Suppressor macrophage treated with lipopolysaccharide for 4 hours (primary cell): ENCODE measurements around the gene ZCCHC2.
A peak's percentile ranks its signal among the peaks of the same experiment; 100 is the strongest.

Experiments used
- DNase-seq: peaks from one replicate; pipeline ENCODE4 v3.0.0-alpha.2; 2020

Gene ZCCHC2

DNA sequence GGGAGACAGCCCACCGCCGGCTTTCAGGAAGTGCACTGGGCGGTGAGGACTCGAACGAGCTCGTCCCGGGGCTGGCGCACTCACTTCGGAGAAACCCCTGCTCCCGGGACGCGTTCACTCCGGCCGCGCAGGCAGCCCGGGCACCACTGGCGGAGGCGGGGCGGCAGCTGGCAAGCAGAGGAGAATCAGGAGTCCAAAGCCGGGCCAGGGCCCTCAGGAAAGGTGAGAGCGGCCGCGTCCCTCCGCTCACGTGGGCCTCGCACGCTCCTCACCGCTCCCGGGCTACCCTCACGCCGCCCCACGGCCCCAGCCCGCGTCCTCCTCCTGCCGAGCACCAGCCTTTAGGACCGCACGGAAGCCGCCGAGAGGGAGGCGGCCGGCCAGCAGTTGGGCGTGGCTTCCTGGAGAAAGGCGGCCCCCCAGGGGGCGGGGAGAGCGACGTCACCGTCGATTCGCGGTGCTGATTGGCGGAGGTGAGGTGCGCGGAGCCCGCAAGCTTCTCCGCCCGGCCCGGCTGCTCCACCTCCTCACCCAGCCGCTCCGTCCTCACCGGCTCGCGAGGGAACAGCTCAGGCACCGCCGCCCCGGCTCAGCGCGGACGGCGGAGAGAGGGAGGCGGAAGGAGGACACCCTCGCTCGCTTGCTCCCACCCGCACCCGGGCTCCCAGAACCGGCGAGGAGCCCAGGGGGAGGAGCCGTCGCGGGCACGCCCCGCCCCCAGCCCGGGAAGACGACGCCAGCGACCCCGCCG, at the start of gene ZCCHC2:
Gene ZCCHC2 (plus strand): TSS at position 522 of the 751 bp plus-strand sequence. CDS start 400 bp downstream, outside the sequence.
- DNase-seq = peak; percentile 99

DNA sequence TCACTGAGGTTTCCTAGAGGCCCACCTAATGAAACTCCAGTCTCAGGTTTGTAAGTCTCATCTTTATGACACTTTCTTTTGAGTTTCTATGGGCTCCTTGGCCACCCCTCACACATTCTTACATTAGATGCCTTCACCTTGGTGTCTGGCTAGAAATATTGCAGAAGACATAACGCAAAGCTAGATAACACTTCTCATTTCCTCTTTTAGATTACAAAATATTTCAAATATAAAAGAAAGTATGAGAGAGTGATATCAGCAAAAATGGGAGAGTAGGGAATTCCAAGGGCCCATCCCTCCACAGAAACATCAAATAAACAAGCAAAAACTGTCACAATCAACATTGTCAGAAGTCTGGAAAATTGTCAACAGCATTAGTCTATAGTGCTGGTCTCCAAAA, 43.3 kb upstream of the ZCCHC2 start:
- DNase-seq = peak; percentile 30

DNA sequence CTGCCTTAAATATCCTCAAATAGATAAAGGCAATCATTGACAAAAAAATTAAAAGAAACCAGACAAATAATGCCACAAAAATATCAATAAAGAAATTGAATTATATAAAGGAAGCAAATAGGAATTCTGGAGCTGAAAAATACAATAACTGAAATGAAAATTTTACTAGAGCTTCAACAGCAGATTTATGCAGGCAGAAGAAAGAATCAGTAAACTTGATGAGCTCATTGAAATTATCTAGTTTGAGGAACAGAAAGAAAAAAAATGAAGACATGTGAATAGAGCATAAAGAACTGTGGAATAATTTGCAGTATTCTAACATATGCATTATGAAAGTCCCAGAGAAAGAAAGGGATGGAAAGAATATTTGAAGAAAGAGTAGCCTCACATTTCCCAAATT, 41.9 kb upstream of the ZCCHC2 start:
- no peak for DNase-seq

DNA sequence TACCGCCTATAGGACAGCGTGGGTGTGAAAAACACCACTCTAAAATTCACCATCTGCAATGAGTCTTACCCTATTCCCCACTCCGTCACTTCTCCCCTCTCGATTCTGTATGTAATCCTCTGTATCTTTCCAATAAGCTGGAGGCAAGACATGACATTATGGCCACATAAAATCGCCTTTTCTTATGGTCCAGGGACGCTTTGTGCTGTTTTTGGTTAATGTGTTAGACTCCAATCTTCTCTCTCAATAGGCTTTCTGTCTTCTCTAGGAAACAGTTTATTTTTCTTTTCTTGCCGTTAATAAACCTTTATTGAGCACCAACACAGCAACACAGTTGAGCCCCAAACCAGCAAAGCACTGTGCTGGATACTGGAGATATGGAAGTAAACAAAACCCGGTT, 37.9 kb upstream of the ZCCHC2 start:
- DNase-seq = no peak

DNA sequence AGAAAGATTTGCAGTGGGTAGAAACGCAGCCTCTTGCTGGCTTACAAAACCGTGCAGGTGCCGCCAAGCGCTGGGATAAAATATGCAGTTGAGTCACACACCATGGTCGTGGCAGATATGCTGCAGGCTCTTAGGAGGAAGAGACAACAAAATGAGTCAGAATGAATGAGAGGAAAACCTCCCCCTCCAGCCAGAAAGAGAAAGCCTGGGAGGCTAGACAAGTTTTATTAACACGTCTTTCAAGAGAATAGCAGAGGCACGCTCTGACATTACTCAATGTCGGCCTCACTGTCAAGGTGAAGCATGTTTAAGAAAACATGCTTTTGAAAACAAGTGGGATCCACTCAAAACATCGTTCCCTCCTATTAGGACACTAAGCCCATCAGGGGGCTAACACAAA, 37.1 kb upstream of the ZCCHC2 start:
- DNase-seq = peak; percentile 20

DNA sequence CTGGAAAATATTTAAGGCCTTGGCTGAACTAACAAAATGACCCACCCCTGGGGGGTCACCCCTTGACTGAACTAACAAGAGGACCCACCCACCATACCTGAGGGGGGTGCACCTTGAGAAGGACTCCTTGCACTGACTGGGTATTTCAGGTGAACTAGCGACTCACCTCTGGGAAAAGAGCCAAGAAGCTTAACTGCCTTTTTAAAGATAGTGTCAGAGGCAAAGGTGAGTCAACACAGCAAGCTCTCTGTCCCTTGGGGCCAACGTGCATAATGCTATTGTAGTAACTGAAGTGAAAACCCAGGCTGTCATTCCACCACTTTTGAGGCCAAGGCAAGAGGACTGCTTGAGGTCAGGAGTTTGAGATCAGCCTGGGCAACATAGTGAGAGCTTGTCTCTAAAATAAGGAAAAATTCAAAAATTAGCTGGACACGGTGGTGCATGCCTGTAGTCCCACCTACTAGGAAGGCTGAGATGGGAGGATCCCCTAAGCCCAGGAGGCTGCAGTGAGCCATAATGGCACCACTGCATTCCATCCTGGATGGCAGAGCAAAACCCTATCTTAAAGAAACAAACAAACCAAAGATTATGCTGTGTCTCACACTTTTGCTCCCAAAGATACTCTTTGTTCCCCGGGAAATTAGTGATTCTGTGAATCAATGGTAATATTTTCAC, 36.4 kb upstream of the ZCCHC2 start:
- no peak for DNase-seq

DNA sequence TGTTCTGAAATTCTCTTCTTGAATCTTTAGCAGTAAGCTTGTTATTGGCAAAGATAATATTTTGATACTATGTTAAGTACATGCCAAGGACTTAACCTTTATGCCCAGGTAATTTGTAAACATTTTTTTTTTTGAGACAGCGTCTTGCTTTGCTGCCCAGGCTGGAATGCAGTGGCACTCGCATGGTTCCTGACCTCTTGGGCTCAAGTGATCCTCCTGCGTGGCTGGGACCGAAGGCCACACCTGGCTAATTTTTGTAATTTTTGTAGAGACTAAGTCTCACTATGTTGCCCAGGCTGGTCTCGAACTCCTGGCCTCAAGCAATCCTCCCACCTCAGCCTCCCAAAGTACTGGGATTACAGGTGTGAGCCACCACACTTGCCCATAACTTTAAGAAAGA, 35.7 kb upstream of the ZCCHC2 start:
- no peak for DNase-seq

DNA sequence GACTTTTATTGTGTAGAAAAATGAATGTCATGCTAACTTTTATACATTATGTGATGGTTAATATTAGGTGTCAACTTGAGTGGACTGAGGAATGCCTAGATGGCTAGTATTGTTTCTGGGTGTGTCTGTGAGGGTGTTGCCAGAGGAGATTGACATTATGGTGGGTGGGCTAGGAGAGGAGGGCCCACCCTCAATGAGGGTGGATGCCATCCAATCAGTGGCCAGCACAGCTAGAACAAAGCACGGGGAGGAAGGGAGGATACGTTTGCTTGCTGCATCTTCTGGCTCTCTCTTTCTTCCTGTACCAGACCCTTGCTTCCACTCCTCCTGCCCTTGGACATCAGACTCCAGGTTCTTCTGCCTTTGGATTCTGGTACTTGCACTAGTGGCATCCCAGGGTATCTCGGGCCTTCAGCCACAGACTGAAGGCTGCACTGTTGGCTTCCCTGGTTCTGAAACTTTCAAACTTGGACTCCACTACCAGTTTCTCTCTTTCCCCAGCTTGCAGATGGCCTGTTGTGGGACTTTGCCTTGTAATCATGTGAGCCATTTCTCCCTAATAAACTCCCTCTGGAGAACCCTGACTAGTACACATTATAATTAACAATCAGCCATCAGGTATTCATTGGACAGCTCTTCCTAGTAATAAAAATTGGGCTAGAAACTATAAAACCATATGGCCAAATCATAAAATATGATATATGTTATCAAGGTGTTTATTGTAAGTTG, 31.7 kb upstream of the ZCCHC2 start:
- DNase-seq = no peak

DNA sequence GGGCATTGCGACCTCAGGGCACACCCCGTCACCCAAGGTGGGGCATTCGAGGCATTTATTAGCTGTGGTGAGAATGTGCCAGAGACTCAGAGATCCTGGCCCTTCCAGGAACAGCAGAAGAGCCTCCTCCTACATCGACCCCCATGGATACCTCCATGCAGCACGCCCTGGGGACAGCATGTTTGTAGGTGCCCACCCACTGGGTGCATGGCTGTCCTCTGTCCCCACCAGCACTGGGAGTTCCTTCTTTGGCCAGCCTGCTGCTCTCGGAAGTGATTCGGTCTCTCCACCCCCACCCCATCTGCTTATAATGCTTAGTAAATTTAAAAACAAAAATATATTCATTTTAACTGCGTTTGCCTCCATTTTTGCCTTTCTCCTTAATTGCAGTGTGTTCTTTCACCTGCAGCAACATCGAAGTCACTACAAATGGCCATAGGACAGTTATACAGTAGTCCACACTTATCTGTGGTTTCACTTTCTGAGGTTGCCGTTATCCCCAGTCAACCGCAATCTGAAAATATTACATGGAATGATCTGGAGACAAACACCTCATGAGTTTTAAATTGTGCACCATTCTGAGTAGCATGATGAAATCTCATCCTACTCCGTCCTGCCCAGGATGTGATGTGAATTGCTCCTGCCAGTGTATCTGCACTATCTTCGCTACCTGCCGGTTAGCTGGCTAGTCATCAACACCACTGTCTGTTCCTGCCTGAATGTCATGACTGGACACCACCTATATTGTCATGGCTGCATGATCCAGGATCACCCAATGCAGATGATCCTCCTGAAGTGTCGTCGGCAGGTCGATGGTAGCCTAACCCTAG, 29.6 kb upstream of the ZCCHC2 start:
- DNase-seq = no peak

DNA sequence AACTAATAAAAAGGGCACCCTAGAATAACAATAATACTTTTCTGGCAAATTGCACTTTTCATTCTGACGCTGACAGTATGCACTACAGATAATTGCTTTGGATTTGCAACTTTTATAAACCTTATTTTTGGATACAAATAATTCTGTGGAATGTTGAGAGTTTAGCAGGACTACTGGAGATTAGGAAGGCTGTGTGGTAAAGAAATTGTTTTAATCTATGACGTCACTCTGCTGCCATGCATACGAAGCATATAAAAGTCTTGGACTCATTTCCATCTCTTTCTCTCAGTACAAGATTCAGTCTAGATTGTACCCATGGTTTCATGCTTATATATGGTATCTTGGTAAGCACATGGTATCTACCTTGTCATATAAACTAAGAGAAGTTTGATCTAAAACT, 28.1 kb upstream of the ZCCHC2 start:
- DNase-seq = no peak

DNA sequence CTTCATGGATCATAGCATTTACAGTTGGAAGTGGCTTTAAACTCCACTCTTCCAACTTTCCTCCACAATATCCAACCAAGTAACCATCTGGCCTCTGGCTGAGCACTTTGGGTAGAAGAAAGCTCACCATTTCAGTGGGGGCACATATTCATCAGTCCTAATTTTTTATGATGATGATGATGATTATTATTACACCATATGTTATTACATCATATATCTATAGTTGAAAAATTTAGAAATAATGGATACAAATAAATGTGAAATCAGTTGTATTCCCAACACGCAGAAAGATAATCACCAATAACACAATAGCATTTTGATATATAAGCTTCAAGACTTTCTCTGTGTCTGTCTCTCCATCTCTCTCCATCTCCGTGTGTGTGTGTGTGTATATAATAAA, 26.6 kb upstream of the ZCCHC2 start:
- DNase-seq = no peak

DNA sequence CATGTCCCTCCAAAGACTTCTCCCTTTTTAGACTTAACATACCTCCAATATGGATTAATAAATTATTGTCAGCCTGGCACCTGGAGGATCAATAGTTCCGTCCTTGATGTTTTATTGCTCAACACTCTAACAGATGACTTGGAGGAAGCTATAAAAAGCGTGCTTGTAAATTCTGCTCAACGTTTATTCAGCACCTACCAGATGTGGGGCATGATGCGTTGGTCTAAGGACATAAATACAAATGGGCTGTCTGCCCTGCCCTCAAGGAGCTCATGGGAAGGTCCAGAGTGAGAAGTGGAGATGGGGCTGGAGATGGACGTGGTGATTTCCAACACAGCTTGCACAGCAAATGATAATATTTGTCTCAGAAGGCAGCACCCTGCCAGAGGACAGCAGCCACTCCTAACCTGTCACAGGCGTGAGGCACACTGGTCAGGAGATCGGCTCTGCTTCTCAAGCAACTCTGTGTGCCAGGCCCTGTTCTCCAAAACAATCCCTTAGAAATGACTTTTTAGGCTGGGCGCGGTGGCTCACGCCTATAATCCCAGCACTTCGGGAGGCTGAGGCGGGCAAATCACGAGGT, 25.5 kb upstream of the ZCCHC2 start:
- DNase-seq = no peak

DNA sequence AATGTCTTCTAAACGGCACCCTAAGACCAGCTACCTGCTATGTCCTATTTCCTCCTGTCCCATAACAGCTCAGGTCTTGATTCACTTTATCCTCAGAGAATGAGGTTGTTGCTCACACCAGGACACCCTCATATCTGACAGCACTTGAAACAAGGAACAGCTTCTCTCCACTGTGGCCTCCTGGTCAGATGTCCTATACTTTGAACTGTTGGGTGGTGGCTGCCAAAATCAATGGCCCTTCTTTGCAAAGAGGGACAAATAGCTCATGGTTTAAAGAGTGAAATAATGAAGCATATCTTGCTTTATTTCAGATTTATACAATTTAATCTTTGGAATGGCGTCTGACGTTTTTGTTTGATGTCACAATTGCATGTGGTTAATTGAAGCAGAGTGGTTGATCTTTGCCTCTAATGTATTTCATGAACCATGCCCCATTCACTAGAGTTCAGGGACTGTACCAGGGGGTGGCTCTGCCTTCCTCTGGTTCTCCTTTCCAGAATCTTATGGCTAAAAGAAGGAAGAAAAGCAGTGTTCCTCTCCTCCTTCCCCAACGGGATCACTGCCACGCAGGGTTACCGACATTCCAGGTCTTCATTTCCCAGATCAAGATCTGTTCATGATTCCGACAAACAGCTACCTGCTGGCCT, 24.1 kb upstream of the ZCCHC2 start:
- no peak for DNase-seq

DNA sequence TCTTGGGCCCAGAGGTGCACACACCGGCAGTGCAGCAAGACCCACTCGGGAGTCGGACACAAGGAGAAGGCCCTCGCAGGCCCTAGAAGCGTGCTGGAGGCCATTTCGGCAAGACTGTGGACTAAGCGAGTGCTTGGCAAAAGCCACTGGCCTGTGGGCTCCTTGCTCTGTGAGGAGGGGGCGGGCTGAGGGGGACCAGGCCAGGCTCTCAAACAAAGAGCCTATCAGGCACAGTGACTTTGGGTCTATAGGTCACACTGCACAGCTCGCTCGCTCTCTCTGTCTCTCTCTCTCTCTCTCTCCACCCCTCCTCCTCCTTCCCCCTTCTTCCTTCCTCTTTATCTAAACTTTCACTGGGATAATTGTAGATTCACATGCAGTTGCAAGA, 23.6 kb upstream of the ZCCHC2 start:
- peak; percentile 55 for DNase-seq

DNA sequence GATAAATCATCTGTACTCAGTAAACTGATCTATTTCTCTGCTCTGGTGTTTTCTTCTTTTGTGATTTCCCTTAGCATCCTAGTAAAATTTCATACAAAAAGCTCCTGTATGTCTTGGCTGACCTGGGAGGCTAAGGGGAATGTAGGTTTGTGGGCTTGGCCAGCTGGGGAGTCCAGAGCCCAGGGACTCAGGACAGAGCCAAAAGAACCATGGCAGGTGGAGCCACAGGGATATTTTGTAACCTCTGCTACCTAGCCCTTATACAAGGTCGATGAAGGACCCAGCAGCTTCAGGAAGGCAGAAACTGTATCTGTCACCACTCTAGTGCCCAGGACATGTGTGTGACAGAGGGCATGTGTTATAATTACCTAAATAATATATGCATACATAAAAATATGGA, 22.7 kb upstream of the ZCCHC2 start:
- no peak for DNase-seq

DNA sequence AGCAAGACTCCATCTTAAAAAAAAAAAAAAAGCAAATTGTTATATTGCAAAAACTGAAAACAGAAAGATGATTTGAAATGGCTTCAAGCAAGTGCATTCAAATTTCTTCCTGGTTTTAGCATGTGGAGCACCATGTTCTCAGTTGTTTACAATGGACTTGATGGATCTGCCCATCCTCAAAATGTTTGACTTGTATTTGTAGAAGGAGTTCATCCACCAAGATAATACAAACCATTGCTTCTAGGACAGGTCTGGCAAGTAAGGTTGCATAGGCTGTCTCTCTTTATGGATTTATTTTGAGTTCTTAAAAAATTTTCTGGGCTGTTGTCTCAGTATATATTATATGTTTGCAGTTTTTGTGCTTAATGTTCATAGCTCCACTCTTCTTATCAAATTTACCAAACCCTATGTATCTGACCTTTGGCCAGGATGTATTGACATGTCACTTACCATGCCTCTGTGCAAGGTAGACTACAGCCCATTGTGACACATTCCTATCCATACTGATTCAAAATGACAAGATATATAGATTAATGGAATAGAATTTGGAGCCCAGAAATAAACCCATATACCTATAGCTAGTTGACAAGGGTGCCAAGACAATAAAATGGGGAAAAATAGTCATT, 21.7 kb upstream of the ZCCHC2 start:
- DNase-seq = no peak

DNA sequence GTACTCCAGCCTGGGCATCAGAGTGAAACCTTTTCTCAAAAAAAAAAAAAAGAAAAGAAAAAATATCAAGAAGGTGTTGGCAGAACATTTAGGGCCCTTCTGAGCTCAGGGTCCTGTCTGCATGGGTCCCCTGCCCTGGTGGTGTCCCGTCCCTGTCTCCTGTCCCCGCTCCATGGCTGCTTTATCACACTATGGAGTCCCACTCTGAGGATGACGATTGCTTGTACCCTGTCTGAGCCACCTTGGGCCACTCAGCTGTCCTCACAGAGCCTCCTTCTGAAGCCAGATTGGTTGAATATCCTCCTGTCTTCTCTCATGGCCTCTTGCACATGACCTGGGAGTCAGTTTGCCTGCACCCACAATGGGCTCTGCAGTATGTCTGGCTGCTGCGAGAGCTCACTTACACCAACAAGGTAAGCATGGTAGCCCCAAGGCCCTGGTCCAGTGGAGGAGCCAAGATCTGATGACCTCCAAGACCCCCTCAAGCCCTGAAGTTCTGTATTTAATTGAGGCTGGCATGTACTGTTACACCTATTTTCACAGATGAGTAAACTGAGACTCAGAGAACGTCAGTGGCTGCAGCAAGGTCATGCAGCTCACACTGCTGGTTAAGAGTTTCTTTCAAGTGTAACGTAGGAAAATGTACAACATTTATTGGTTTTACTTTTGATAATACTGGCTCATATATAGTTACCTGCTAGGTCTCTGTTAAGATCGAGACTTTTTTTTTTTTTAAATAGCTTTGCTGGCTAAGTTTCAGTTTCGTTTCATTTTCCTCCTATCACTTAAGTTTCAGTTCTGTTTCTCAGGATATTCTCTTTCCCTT, 16.9 kb upstream of the ZCCHC2 start:
- DNase-seq = peak; percentile 90

DNA sequence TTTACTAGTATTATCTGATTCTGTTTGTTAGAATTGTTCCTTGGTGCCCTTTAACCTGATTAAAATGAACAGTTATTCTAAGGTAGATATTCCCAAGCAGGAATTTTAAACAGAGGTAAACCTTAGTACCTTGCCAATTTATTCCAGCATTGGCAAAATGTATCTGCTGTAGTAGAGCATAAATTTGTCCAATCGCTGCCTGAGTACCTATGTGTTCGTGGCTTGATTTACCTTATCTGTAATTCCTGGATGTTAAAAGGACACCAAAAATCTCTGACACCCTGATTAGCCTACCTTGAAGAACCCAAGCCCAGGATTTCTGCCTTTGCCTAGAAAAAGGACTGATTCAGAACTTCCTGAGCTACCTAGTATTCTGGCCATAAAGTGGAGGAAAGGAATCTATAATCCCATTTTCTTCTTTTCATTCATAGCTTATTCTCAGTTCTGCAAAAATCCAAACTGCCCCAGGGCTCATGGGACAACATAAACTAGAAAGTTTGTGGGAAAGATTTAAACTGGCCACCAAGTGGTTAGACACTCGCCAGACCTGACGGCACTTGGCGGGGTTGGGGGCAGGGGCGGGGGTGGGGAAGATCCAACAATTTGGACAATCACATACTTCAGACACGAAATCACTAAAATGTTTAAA, 16.2 kb upstream of the ZCCHC2 start:
- peak; percentile 78 for DNase-seq

DNA sequence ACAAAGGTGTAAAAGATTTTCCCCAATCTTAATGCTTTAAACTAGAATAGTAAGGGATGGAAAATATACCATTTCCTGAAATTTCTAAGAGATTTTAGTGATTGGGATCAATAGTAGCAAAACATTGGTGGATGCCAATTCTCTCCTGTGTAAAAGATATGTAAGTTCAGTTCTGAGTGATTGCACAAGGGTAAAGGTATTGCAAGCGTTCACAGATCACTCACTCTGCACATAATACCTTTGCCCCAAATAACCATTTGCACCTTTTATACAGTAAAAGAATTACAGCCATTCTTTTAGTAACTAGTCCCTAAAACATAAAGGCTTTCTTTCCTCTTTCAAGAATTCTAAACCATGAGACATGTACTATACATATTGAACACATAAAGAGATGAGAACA, 13.0 kb upstream of the ZCCHC2 start:
- no peak for DNase-seq

DNA sequence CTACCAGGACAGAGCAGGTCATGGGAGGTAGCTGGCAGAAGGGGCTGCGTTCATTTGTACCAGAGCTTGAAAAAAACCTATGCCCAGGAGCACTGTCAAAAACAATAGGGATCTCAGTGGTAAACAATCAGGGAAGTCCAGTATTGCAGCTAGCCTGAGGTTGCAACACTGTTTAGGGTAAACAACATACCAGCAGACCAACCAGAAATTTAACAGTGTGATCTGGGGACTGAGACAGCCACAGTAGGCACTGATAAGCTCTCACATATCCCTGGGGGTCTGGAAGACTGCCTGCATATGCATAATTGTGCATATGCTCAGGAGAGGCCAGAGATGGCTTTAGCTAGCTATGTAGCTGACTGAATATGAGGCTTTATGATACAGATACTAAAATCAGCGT, 12.0 kb upstream of the ZCCHC2 start:
- peak; percentile 65 for DNase-seq
